GM19463 (cell line): ENCODE data around the gene TSTD1.

ENCODE experiments used
- ATAC-seq: cut with Tn5 transposase; IDR thresholded peaks from one replicate; pipeline ENCODE4 v1.9.1; 2021; ENCODE audit warnings: mild to moderate bottlenecking, moderate library complexity; ENCODE audit not compliant: unreplicated experiment

Gene TSTD1, protein sequence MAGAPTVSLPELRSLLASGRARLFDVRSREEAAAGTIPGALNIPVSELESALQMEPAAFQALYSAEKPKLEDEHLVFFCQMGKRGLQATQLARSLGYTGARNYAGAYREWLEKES

DNA sequence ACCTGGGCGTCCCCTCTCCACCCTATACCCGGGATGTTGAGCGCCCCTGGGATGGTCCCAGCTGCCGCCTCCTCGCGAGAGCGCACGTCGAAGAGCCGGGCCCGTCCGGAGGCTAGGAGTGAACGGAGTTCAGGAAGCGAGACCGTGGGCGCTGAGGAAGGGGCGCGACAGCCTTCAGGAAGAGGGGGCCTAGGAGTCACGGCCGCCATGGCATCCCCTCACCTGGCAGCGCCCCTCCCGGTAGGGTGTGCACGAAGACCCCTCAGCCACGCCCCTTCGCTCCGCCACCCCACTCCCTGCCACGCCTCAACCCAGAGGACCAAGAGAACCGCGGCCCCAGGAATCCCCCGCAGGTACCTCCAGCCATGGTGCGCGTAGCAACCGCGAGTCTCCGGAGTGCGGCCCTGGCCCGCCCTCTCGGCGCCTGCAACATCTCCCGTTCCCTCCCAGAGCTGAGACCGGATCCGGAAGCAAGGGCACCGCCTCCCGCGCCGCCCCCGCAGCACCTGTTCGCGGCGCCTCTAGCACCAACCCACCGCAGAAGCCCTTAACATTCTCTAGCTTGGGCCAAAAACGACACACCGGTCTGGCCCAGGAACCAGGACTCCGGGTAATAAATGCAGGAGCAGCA lies at the start of gene TSTD1:
Gene TSTD1 (minus strand): TSS at position 442 of the 631 bp plus-strand sequence. CDS start 75 bp downstream, at position 367.
- peak; percentile 82 for ATAC-seq

DNA sequence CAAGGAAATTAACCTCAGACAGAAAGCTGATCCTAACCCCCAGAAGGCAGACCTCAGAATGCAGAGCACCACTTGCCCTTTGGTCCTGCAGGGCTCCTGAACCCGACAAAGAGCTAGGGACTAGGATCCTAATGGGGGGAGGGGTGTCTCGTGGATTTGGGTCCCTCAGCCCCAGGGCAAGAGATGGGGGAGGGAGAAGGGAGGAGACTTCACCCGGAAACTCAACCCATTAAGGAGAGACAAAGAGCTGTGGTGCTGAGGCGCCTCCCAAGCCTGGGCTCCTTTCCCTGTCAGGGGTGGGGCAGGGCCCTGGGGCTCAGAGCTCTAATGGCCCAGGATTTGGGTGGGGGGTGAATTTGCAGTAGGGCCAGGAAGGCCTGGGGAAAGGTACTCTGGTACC lies 47.7 kb upstream of the TSTD1 start:
- no peak for ATAC-seq

DNA sequence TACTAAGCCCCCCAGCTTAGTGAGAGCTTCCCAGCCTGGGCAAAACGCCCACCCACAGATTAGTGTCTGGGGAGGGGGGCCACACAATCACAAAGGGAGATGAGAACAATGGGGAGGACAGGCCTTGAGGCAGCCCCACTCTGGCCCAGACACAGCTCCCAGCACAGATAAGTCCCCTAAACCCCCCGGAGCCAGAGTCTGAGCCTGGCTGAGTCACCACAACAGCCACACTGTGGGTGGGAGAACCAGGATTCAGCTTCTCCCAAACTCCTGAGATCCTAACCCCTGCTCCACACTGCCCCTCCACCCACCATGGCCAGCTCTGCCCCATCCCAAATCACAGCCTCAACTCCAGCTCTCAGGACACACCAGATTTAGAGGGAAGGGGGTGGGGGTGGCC lies 46.4 kb upstream of the TSTD1 start:
- ATAC-seq: no peak

DNA sequence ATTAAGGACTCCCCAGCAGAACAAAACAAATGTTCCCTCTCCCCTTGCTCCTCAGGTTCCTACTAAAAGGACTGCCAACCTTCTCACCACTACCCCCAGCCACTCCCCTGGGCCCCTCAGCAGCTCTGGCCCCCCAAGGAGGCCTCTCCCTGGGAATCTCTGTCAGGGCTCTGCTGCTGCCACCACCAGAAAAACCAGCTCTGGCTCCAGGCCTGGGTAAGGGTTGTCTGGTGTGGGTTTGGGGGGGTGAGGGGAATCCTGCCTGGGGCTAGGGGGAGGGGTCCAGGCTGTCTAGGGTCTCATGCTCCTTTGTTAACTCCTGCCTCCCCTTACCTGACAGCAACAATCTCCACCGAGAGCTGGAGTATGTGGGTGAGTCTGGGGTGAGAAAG lies 45.8 kb upstream of the TSTD1 start:
- ATAC-seq: no peak

DNA sequence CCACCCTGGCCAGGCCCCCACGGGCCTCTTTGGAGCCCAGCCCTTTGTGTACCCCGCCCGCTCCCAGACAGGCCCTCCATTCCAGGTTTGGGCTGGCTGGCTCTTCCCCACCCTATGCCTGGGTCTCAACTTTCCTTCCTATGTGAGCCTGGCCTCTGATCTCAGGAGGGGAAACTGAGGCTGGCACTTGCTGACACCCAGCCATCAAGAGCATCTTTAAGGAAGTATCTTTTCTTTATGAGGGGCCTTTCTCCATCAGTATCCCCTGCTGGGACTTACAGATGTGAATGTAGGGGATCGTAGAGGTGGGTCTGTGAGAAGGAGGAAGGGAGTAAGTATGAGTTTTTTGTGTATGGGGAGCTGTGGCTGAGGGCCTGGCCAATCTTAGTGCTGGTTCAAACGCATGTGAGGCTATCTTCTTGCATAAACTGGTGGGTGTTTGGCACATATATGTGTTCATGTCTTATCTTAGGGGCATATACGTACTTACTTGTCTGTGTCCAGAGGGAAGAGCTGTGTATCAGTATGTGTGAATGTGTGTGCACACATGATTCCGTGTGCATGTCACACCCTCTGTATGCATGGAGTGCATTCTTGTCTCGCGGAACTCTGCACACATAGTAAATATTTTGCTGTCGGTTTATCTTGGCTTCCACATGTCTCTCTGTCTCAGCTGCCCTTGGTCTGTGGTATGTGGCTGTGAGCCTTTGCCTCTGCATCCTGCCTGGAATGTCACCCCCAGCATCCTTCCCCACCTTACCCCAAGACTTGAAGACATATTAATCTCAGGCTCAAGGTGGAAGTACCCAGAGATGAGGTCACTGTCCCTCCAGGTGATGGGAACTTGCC lies 45.2 kb upstream of the TSTD1 start:
- no peak for ATAC-seq

DNA sequence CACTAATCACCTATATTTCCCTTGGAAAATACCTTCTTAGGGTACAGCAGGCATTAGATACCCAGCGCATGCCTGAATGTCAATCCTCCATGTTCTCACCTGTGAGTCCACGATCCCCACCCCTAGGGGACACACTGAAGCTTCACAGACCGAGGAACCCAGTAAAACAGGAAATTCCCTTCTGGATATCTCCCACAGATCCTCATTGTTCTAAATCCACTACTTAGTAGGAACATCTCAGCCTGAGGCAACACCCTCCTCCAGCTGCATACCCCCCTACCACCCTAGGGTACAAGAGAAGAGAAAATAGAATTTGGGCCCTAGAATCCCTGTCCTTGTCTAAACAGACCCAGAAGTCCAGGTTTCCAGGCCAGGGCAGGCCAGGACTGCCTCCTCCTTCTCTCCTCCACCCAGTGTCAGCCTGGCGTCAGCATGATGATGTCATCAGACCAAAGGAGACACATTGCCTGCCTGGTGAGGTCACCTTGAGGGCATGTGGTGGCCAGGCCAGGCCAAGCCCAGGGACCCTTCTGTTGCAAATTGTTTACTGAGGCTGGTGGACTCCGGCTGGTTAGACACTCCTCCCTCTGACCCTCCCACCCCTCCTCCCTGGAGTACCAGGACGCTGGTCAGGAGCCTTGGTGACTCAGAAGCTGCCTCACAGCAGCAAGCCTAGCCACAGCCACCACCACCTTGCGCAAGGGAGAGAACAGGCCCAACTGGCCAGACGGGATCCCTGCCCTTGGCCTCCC lies 44.4 kb upstream of the TSTD1 start:
- no peak for ATAC-seq

DNA sequence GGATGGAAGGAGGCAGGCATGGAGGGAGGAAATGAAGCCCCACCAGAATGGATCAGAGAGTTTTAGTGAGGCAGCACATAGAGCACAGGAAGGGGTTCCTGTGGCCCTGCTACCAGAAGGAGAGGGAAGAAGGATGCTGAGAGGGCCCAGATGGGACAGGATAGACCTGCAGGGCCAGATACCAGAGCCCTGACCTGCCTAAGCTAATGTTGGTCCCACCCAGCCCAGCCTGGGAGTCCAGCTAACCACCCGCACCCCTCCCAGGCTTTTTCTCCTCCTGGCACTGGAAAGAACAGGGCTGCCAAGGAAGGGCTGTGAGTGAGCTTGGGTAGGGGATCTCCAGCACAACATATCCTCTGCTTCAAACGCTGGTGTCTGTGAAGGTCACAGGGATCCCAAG lies 43.7 kb upstream of the TSTD1 start:
- no peak for ATAC-seq

DNA sequence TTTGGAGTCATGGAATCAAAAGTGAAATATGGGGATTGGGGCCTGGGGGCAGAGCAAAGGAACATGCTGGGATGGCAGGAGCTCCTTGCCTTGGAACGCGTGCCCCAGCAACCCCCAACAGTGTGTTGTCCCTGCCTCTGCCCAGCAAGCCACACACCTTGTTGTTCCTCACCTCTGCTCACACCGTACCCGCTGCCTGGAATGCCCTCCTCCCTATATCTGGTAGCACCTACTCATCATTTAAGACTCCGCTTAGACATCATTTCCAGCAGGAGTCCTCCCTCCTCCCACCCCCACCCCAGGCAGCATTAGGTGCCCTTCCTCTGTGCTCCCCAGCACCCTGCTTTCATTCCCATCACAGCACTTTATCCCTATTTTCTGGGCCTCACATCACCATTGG lies 42.8 kb upstream of the TSTD1 start:
- no peak for ATAC-seq

DNA sequence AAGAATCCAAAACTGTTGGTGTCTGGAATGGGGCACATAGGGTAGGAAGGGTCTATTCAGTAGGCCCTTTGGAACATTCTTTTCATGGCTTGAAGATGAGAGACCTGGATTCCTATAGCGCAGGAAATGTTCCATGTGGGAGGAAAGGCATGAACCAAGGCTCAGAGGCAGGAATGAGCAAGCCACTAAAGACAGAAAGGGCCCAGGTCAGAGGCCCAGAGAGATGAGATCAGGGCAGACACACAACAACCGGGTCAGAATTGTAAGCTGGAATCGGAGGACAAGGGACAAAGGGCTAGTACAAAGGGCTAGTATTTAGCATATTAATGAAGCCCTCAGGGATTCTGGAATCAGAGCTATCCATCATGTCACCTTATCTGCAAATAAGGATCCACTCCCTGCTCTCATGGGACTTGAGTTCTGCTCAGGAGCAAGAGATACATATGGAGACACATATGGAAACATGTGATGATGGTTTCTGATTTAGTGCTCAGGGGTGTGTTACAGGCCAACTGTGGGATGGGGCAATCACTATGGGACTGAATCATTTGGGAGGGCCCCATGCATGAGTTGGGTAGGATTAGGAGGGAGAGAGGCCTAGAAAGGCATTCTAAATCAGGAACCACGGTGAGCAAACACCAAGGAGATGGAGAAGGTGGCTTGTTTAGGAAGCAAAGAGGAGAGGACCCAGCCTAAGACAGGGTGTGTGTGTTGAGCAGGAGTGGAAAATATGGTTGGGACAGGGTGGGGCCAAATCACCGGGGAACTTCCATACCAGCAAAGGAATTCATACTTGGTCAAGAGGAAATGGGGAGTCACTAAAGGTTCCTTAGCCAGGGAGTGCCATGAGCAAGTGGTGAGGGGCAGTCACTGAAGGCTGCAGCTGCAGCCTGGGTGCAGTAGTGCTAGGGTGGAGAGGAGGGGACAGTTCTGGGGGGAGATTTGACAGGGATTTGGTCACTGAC lies 42.0 kb upstream of the TSTD1 start:
- no peak for ATAC-seq

DNA sequence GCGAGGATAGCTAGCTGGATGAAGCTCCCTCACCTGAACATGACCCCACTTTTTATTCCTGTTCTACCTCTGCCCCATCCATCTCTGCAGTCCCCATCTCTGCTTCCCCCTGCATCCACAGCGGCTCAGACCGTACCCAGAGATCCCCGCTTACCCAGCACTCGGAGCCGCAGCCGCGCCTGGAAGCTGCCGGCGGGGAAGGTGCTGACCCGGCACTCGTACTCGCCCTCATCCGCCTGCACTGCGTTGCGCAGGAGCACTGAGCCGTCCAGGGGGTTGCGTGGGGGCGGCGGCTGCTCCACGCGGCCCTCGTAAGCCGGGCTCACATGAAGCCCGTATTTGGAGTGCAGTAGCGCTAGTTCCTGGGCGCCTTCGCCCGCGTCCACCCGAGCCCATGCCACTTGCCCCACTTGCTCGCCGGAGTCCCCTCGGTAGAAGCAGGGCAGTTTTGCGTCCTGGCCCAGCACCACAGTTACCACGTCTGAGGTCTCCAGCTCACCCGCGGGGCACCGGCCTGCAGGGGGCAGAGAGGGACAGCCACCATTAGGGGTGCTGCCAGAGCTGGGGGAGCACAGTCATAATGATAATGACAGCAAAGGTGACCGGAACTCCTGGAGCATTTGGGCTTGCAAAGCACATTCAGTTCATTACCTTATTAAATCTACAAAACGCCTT lies 40.8 kb upstream of the TSTD1 start:
- no peak for ATAC-seq

DNA sequence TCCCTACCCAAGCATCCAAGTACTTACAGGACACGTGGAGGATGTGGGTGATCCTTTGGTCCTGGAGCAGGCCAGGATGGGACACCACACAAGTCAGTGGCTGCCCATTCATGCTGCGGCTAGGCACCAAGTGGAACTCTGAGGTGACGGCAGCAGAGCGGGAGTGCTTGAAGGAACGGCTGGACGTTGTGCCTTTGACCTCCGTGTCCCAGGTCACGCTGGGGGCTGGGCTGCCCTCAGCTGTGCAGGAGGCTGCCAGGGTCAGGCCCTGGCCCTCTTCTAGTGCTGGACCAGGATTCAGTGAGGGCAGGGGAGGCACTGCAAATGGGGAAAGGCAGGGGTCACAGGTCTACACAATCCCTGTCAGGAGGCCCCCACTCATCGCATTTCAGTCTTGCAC lies 38.7 kb upstream of the TSTD1 start:
- ATAC-seq: no peak

DNA sequence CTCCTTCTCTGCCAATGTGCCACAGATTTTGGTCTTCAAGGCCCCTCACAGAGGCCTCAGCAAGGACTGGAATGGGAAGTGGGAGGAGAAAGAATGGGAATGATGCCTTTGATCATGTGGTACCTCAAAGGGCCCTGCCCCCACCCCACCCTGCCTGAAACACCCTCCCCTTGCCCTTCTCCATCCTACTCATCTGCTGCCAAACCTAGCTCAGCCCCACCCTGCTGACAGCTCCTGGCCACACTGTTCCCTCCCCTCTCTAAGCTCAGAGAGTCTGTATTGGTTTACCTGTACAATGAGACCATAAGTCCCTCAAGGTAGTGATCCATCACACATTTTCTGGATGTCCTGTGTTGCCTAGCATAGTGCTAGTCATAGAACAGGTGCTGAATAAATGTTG lies 37.6 kb upstream of the TSTD1 start:
- no peak for ATAC-seq

DNA sequence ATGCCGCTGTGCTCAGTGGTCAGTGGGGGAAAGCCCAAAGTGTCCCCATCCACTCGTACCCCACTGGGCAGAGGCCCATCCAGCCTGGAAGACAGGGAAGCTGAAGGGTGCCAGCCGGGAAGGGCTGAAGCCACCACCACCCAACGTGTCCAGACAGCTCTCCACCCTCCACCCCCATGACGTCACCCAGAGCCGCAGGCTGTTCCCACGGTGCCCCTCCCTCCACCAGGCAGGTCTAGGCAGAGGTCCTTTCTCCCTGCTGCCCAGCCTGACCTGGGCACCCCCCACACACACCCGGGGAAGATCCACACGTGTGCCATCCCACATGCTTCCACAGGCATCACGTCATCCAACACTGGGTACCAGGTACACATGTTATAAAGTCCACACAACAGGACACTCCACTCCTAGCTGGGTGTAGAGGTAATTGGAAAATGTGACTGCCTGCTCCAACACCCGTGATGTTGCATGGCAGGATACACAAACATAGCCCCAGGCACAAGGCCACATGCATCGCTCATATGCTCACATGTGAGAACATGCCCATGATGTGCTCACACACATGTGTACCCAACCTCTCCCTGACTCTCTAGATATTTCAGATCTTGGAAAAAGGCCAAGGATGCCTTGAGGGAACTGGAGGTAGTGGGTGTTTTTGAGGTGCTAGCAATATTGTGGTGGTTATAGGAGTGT lies 36.1 kb upstream of the TSTD1 start:
- no peak for ATAC-seq

DNA sequence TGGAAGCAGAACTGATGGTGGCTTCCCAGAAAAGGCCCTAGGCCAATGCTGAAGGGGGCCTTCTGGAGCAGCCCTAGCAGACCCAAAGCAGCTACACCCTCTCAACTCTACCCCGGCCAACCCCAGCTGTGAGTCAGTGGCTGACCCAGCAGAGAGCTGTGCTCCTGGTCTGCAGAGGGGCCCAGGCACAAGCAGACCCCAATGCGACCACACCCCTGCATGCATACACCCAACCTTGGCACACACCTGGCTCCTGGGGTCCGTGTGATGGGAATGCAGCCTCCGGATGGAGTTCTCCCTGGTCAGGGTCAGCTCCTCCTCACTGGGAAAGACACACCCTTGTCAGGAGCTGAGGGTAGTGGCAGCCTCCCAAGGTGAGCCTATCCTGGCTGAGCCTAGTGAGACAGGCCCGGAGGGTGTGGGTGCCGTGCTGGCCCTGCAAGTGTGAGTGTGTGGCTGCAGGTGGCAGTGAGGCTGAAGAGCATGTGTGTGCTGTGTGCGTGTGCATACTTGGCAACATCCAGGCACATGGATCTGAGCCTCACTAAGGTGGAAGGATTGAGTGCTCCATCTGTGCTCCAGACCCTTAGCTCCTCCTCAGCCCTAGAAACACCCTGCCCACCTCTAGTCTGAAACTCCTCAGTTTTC lies 34.8 kb upstream of the TSTD1 start:
- no peak for ATAC-seq

DNA sequence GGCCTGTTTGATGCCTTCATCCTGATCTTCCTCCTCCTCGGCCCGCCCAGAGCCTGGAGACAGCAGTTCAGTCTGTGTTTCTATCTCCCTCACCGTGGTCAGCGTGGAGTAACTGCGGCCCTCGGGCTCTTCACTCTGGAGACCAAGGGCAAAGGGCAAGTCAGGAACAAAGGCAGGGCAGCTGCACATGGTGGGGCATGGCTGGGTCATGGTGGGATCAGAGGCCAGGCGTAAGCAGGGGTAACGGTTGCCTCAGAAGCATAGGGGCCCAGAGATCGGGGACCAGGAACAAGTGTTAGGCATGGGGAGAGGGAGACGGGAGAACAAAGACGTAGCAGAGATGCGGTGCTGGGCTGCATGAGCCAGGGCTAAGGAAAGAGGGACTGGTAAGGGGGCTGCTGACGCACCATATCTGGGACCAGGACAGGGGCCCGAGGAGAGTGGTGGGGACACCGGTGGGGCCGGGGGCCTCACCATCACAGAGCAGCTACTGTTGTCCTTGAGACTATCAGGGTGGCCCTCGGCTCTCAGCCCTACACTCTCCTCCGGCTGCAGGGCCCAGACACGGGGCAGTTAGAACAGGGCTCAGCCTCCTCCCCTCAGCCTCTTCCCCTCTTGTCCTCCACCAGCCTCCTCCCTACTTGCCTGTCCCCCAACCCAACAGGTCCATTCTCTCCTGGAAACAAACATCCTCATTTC lies 34.1 kb upstream of the TSTD1 start:
- ATAC-seq: no peak

DNA sequence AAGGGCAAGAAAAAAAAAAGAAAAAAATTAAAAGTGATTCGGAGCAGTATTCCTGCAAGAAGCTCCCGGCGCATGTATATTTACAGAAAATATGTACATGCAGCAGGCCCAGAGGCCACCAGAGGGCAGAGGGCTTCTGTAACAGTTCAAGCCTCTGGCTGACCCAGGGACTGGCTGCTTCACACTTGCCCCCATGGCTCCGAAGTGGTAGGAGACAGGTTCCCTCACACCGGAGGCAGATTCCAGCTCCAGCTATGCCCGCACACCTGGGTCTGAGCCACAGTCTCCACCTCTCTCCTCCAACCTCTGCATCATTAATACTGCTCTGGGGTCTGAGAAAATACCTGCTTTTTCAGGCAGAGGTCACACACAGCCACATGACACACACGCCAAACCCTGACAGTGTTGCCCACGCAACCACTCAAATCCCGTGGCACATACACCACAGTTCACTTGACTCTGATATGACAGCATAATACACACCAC lies 33.2 kb upstream of the TSTD1 start:
- ATAC-seq: no peak

DNA sequence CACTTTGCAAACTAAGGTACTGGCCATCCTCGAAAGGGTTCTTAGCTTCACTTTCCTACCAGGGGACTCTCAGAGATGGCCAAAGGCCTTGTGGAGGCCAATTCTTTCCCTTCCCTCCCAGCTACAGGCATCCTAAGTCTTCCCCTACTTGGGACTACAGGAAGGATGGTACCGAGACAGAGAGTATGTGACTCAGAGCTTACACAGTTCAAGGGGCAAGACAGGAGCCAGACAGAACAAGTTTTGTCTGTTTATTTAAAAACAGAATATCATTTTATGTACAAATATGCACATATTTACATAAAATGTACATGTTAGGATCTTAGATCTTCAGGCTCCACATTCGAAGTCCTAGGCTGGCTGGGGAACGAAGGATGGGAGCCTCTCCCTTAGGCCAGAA lies 32.0 kb upstream of the TSTD1 start:
- no peak for ATAC-seq

DNA sequence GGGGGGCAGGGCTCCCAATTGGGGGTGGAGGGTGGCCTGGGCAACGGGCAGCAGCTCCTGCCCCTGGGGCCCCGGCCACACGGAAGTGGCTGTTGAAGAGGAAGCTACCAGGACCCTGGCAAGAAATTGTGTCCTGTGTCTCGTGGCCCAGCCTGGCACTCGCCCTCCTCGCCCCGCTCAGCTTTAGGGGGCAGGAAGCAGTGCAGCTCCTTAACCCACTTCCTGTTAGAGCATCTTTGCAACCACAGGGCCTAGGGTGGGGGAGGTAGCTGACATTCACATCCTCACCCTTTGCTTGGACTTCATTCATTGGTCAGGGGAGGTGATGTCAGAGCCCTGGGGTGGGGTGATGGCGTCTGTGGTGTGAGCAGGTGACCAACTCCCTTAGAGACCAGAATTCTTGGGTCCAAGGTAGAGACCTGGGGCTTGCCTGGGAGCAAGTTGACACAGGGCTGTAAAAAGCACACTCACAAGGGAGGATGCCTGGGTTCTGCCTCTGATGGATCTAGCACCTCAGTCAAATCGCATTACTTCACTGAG lies 31.0 kb upstream of the TSTD1 start, which contains the start of gene ARHGAP30:
Gene ARHGAP30 (minus strand): TSS at position 161 of the 540 bp plus-strand sequence. CDS start 267 bp downstream, outside the sequence.
- peak; percentile 85 for ATAC-seq
